ENCODE data around the gene IL36RN.

Gene IL36RN

DNA sequence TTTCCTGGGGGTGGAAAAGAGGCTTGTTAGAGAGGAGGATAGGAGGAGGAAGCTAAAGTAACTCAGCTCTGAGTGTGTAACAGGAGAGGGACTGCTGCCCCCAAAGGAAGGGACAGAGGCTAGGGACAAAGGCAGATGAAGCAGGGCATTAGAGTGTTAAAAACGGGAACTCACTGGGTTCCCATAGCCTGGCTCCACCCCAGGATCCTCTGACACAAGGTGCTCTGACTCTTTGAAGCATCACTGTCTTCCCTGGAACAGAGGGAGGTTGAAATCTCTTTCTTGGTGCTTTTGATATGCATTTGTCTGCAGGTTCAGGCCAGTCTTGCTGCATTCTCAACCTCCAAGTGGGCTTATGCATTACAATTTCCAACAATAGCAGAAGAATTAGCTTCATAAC lies 30.9 kb upstream of the IL36RN start:
- H3K9ac ChIP-seq = no peak overlapping the region
- H3K27me3 ChIP-seq (ENCODE audit: control insufficient read depth, insufficient read depth, low read length) = no peaks in the 10 kb centered on the region
- no peaks in the 10 kb centered on the region for H3K4me1 ChIP-seq
- H3K9me3 ChIP-seq (ENCODE audit: control insufficient read depth, low read length) = no peaks in the 10 kb centered on the region
- no peak overlapping the region for H2AFZ ChIP-seq
- no peak overlapping the region for H3K4me3 ChIP-seq (ENCODE audit: low read depth, low read length)
- H3K79me2 ChIP-seq = no peaks in the 10 kb centered on the region
- TF ChIP-seq, protein P1, sequence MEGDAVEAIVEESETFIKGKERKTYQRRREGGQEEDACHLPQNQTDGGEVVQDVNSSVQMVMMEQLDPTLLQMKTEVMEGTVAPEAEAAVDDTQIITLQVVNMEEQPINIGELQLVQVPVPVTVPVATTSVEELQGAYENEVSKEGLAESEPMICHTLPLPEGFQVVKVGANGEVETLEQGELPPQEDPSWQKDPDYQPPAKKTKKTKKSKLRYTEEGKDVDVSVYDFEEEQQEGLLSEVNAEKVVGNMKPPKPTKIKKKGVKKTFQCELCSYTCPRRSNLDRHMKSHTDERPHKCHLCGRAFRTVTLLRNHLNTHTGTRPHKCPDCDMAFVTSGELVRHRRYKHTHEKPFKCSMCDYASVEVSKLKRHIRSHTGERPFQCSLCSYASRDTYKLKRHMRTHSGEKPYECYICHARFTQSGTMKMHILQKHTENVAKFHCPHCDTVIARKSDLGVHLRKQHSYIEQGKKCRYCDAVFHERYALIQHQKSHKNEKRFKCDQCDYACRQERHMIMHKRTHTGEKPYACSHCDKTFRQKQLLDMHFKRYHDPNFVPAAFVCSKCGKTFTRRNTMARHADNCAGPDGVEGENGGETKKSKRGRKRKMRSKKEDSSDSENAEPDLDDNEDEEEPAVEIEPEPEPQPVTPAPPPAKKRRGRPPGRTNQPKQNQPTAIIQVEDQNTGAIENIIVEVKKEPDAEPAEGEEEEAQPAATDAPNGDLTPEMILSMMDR (IDR thresholded peaks at IDR 0.05) = no peak
- H3K4me2 ChIP-seq (ENCODE audit: low read length) = no peak overlapping the region
- H3K36me3 ChIP-seq (ENCODE audit: control insufficient read depth, insufficient read depth, low read length) = no peaks in the 10 kb centered on the region
- no peak overlapping the region for H3K27ac ChIP-seq

DNA sequence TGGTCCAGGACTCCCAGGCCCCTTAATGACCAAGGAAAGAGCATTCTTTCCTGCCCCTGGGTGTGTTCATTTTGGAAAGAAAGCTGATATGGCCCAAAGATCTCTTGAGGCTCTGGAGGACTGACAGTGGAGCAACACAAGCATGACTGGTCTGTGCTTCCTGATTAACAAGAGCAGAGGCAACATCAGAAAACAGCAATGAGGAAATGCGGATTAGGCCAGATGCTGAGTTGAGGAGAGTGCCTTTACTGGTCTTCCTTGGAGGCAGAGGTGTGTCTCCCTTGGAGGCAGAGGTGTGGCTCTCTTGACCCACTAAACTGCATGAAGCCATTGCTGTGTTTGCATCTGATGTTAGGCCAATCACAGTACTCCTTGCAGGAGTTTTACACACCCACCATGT lies 26.3 kb upstream of the IL36RN start:
- Histone ChIP-seq H3K4me1 (no peaks in the 10 kb centered on the region), H3K9ac (no peak overlapping the region), H3K27ac (no peak overlapping the region), H3K27me3 (ENCODE audit: control insufficient read depth, insufficient read depth, low read length) (no peaks in the 10 kb centered on the region), H3K79me2 (no peaks in the 10 kb centered on the region), H3K9me3 (ENCODE audit: control insufficient read depth, low read length) (no peaks in the 10 kb centered on the region), H3K4me2 (ENCODE audit: low read length) (no peak overlapping the region), H2AFZ (no peak overlapping the region), H3K4me3 (ENCODE audit: low read depth, low read length) (no peak overlapping the region), H3K36me3 (ENCODE audit: control insufficient read depth, insufficient read depth, low read length) (no peaks in the 10 kb centered on the region)
- TF ChIP-seq, protein P1 (IDR thresholded peaks at IDR 0.05) = no peak

DNA sequence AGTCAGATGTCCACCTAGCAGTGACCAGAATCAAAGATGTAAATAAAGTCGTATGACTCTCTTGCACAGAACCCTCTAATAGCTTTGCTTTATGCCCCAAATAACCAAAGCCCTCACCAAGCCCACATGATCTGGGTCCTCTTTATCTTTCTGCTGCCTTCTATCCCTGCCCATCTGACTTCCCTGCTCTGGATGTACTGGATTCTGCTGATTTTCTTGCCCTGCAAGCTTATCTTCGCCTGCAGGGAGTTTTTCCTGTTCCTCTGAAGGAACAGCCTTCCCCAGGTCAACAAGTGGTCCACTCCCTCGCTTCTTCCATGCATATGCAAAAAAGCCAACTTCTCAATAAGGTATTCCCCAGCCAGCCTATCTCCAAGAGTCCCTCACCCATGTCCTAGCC lies 25.0 kb upstream of the IL36RN start:
- TF ChIP-seq, protein P1 (IDR thresholded peaks at IDR 0.05) = no peak
- Histone ChIP-seq H3K4me1 (no peaks in the 10 kb centered on the region), H3K9ac (no peak overlapping the region), H3K36me3 (ENCODE audit: control insufficient read depth, insufficient read depth, low read length) (no peaks in the 10 kb centered on the region), H3K27ac (no peak overlapping the region), H3K4me3 (ENCODE audit: low read depth, low read length) (no peak overlapping the region), H3K27me3 (ENCODE audit: control insufficient read depth, insufficient read depth, low read length) (no peaks in the 10 kb centered on the region), H3K79me2 (no peaks in the 10 kb centered on the region), H3K9me3 (ENCODE audit: control insufficient read depth, low read length) (no peaks in the 10 kb centered on the region), H3K4me2 (ENCODE audit: low read length) (no peak overlapping the region), H2AFZ (no peak overlapping the region)

DNA sequence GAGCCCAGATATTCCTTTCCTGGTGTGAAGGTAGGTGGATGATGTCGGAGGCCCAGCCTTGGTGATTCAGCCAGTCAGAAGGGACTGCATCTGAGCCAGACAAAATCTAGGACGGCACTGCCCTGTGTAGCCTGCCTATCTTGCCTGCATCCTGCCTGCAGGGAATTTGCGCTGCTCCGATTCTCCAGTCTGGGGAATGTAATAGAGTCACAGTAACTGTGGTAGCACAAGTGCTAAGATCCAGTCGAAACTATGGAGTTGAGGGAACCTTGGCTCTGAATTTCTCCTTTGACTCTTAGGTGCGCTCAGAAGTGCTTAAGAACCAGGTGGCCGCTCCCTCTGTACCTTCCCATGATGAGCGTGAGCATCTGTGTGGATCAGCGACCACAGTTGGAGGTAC lies 22.2 kb upstream of the IL36RN start:
- Histone ChIP-seq H3K9me3 (ENCODE audit: control insufficient read depth, low read length) (no peaks in the 10 kb centered on the region), H3K4me2 (ENCODE audit: low read length) (no peak overlapping the region), H3K4me3 (ENCODE audit: low read depth, low read length) (no peak overlapping the region), H3K79me2 (no peaks in the 10 kb centered on the region), H3K27me3 (ENCODE audit: control insufficient read depth, insufficient read depth, low read length) (no peaks in the 10 kb centered on the region), H3K36me3 (ENCODE audit: control insufficient read depth, insufficient read depth, low read length) (no peaks in the 10 kb centered on the region), H3K4me1 (no peaks in the 10 kb centered on the region), H3K9ac (no peak overlapping the region), H3K27ac (no peak overlapping the region), H2AFZ (no peak overlapping the region)
- TF ChIP-seq, protein P1 (IDR thresholded peaks at IDR 0.05) = no peak

DNA sequence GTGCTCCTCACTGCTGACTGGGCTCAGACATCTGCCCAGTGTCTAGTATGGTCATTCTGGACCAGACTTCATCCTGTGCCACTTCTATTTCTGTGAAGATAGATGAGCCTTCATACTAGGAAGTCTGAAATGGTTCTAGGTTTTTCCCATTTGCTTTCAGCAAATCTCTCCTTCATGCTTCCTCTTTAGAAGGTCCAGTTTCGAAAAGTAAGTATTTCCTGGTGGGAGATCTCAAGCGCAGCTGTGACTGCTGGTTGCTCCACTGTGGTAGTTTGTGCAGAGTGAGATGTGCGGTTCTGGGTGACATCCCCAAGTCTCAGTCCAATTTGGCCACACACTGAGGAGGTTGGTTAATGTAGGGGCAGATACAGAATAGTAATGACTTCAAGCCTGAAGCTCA lies 20.7 kb upstream of the IL36RN start:
- H3K9ac ChIP-seq = no peak overlapping the region
- H3K4me2 ChIP-seq (ENCODE audit: low read length) = no peak overlapping the region
- no peak overlapping the region for H3K4me3 ChIP-seq (ENCODE audit: low read depth, low read length)
- TF ChIP-seq, protein P1 (IDR thresholded peaks at IDR 0.05) = no peak
- no peak overlapping the region for H2AFZ ChIP-seq
- no peak overlapping the region for H3K27ac ChIP-seq
- no peaks in the 10 kb centered on the region for H3K4me1 ChIP-seq
- no peaks in the 10 kb centered on the region for H3K27me3 ChIP-seq (ENCODE audit: control insufficient read depth, insufficient read depth, low read length)
- no peaks in the 10 kb centered on the region for H3K79me2 ChIP-seq
- no peaks in the 10 kb centered on the region for H3K9me3 ChIP-seq (ENCODE audit: control insufficient read depth, low read length)
- H3K36me3 ChIP-seq (ENCODE audit: control insufficient read depth, insufficient read depth, low read length) = no peaks in the 10 kb centered on the region
